MM.1S (cell line): Measurements from ENCODE around the gene TBKBP1.

Experiments
- CTCF ChIP-seq: fragments of 300-600 bp; sonication (generic); IDR thresholded peaks from 2 replicates; pipeline ENCODE4 v1.5.1; 2016; ENCODE audit warnings: antibody characterized with exemption, low read length, mixed read lengths
- EZH2phosphoT487 ChIP-seq: fragments of 300-600 bp; sonication (generic); IDR thresholded peaks from 2 replicates; pipeline ENCODE4 v1.6.1; 2018; ENCODE audit warnings: antibody characterized with exemption, low read length

- TF ChIP-seq CTCF: no peak
- no peak for TF ChIP-seq EZH2phosphoT487
These were observed 844 bp downstream of the TBKBP1 start for GRCh38 chr17:47694581-47695428.
